Glomerular visceral epithelial cell (primary cell): ENCODE data around the gene MYO5A.
A peak's percentile ranks its signal among the peaks of the same experiment; 100 is the strongest.

Source experiments
- DNase-seq: peaks from one replicate; pipeline ENCODE4 v3.0.0-alpha.2; 2016; ENCODE audit errors: extremely low spot score

MYO5A gene

GRCh38 chr15:52362497-52362896, 166.2 kb downstream of the MYO5A start:
- DNase-seq = no peak

GRCh38 chr15:52361975-52362494, 166.6 kb downstream of the MYO5A start:
- DNase-seq = no peak

GRCh38 chr15:52361494-52361893, 167.2 kb downstream of the MYO5A start:
- DNase-seq = no peak

- DNase-seq = no peak
Observed at GRCh38 chr15:52360229-52361203, 168.2 kb downstream of the MYO5A start.

GRCh38 chr15:52359722-52360121, 169.0 kb downstream of the MYO5A start:
- no peak for DNase-seq

GRCh38 chr15:52357949-52358348, 170.7 kb downstream of the MYO5A start:
- no peak for DNase-seq

GRCh38 chr15:52352086-52352485, 176.6 kb downstream of the MYO5A start:
- DNase-seq = no peak

- no peak for DNase-seq
Observed at GRCh38 chr15:52351206-52351908, 177.3 kb downstream of the MYO5A start.

- DNase-seq = no peak
Observed at GRCh38 chr15:52350423-52350822, 178.3 kb downstream of the MYO5A start.

GRCh38 chr15:52349052-52349700, 179.5 kb downstream of the MYO5A start:
- DNase-seq = no peak

- no peak for DNase-seq
Observed at GRCh38 chr15:52348056-52348745, 180.5 kb downstream of the MYO5A start.

- no peak for DNase-seq
Observed at GRCh38 chr15:52344592-52344991, 184.1 kb downstream of the MYO5A start.

- DNase-seq = no peak
Observed at GRCh38 chr15:52343831-52344230, 184.8 kb downstream of the MYO5A start.

- DNase-seq = no peak
Observed at GRCh38 chr15:52340093-52340492, 188.6 kb downstream of the MYO5A start.

- DNase-seq = no peak
Observed at GRCh38 chr15:52338891-52339290, 189.8 kb downstream of the MYO5A start.

- no peak for DNase-seq
Observed at GRCh38 chr15:52338058-52338457, 190.6 kb downstream of the MYO5A start.

- DNase-seq = peak; percentile 43
Observed at GRCh38 chr15:52337198-52337853, 191.4 kb downstream of the MYO5A start.

GRCh38 chr15:52336529-52336928, 192.2 kb downstream of the MYO5A start:
- no peak for DNase-seq

- peak; percentile 30 for DNase-seq
Observed at GRCh38 chr15:52334491-52335160, 194.1 kb downstream of the MYO5A start.

- DNase-seq = peak; percentile 58
Observed at GRCh38 chr15:52331490-52332240, 197.0 kb downstream of the MYO5A start.
